ENCODE measurements around the gene PARP11. TPM values are rescaled to one million over a fixed set of nuclear protein-coding genes. Genes with fewer than 3 reads are reported as not detected.

PARP11 gene
- total RNA-seq, 3 donors from 2014 or later (not counting 1 experiment from before 2014, with no cell fraction given): 18.8 to 27.3 (median 24.7) TPM

DNA sequence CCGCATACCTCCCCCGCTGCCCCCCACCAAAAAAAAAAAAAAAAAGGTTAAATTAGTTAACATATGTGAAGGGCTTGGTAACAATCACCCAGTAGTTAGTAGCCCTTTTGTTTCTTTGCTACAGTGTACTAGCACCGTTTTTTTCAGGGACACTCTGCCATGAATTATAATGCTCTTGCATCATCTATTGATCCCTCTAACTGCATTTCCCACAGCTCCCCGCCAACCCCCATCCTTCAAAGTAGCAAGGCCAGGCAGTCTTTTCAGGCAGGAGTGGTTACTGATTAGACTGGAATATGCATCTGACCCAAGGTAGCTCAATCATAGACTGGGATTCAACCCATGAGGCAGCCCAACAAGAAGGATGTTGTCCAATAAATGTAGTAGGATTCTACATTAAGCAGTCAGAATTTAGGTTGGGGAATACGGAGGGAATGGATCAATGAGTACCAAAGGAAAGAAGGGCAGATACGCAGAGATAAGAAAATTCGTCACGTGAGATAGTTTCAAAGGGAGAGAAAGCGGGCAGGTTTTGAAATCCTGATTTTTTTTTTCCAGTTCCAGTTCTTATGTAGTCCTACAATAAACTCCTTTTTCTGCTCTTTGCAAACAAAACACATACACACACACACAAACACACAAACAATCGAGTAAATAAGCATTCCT, 80.4 kb downstream of the PARP11 start:
- no peak overlapping the region for H3K4me3 Mint-ChIP-seq
- Histone ChIP-seq H3K9me3 (ENCODE audit: control insufficient read depth, insufficient read depth, low read length) (no peaks in the 10 kb centered on the region), H3K4me3 (ENCODE audit: low read length) (no peak overlapping the region), H3K36me3 (ENCODE audit: control insufficient read depth, insufficient read depth, low read length) (peaks cover 2% of the 10 kb centered on the region), H3K27me3 (ENCODE audit: control insufficient read depth, insufficient read depth, low read length) (no peaks in the 10 kb centered on the region), H3K4me1 (ENCODE audit: control insufficient read depth, insufficient read depth, low read length) (no peaks in the 10 kb centered on the region), H3K27ac (ENCODE audit: low read length) (no peak overlapping the region)
- H3K4me1 Mint-ChIP-seq: no peaks in the 10 kb centered on the region
- TF ChIP-seq, protein P1, sequence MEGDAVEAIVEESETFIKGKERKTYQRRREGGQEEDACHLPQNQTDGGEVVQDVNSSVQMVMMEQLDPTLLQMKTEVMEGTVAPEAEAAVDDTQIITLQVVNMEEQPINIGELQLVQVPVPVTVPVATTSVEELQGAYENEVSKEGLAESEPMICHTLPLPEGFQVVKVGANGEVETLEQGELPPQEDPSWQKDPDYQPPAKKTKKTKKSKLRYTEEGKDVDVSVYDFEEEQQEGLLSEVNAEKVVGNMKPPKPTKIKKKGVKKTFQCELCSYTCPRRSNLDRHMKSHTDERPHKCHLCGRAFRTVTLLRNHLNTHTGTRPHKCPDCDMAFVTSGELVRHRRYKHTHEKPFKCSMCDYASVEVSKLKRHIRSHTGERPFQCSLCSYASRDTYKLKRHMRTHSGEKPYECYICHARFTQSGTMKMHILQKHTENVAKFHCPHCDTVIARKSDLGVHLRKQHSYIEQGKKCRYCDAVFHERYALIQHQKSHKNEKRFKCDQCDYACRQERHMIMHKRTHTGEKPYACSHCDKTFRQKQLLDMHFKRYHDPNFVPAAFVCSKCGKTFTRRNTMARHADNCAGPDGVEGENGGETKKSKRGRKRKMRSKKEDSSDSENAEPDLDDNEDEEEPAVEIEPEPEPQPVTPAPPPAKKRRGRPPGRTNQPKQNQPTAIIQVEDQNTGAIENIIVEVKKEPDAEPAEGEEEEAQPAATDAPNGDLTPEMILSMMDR (IDR thresholded peaks at IDR 0.05): no peak
- DNase-seq: no peak
- 98% methylated on average over 7 of the region's 10 CpGs for WGBS (ENCODE audit: insufficient coverage)
- peaks cover 6% of the 10 kb centered on the region for H3K36me3 Mint-ChIP-seq
- no peaks in the 10 kb centered on the region for H3K9me3 Mint-ChIP-seq
- ATAC-seq: no peak
- no peak overlapping the region for H3K27ac Mint-ChIP-seq
- H3K27me3 Mint-ChIP-seq (ENCODE audit: low read depth in 2 of 2): no peaks in the 10 kb centered on the region
- intact Hi-C loops (cut with micrococcal nuclease): no loop called here

DNA sequence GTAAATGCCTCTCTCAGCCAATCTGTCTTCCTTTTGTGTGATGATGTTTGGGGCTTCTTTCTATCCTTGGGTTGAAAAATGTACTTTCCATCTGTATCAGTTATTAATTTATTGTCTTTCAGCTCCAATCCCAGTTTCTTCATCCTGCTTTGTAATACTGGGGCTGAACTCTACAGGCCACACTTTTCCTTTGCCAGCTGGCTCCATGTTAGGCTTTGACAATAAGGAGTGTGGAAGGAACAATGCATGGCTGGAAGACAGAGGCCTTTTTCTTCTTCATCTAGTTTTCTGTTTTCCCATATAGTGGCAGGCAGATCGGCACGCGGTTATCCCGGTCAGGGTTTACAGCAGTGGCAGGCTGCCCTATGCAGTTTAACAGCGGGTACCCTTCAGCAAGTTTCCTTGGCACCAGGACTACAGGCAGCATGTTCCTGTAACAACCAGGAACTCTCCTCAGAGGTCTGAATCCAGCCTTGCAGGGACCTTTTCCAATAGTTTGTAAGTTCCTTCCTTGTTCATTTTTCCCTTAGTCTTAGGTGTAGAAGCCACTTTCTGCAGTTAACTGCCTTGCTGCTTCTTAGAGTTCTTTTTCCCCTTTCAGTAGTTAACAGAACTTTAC, 81.8 kb downstream of the PARP11 start:
- DNase-seq: no peak
- Histone ChIP-seq H3K27me3 (ENCODE audit: control insufficient read depth, insufficient read depth, low read length) (no peaks in the 10 kb centered on the region), H3K36me3 (ENCODE audit: control insufficient read depth, insufficient read depth, low read length) (no peaks in the 10 kb centered on the region), H3K4me3 (ENCODE audit: low read length) (no peak overlapping the region), H3K27ac (ENCODE audit: low read length) (no peak overlapping the region), H3K9me3 (ENCODE audit: control insufficient read depth, insufficient read depth, low read length) (no peaks in the 10 kb centered on the region), H3K4me1 (ENCODE audit: control insufficient read depth, insufficient read depth, low read length) (no peaks in the 10 kb centered on the region)
- 94% methylated on average over 5 of the region's 5 CpGs for WGBS (ENCODE audit: insufficient coverage)
- no peak for ATAC-seq
- intact Hi-C loops (cut with micrococcal nuclease): no loop called here
- Mint-ChIP-seq H3K27ac (no peak overlapping the region), H3K27me3 (ENCODE audit: low read depth in 2 of 2) (no peaks in the 10 kb centered on the region), H3K36me3 (peaks cover 19% of the 10 kb centered on the region), H3K4me1 (no peaks in the 10 kb centered on the region), H3K9me3 (no peaks in the 10 kb centered on the region), H3K4me3 (no peak overlapping the region)
- TF ChIP-seq, protein P1 (IDR thresholded peaks at IDR 0.05): no peak

DNA sequence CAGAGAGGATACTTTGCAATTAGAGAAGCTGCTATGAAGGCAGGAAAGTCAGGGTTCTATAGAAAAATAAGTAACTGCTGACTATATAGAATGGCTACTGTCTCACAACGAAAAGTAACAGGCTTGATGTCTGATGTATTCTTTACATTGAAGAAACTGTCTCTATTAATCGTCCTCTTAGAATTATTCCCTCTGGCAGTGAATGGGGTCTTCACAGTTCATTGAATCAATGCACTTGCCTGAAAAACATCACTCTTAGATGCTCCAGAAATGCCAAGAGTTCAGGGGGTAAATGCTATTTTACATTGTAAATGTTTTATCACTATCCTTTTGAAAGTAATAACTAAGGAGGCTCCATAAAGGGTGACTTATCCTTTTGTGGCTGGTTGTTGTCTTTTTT, 82.6 kb downstream of the PARP11 start:
- H3K9me3 Mint-ChIP-seq: no peaks in the 10 kb centered on the region
- 91% methylated on average over 2 of the region's 2 CpGs for WGBS (ENCODE audit: insufficient coverage)
- H3K27me3 Mint-ChIP-seq (ENCODE audit: low read depth in 2 of 2): no peaks in the 10 kb centered on the region
- Histone ChIP-seq H3K27ac (ENCODE audit: low read length) (no peak overlapping the region), H3K27me3 (ENCODE audit: control insufficient read depth, insufficient read depth, low read length) (no peaks in the 10 kb centered on the region), H3K36me3 (ENCODE audit: control insufficient read depth, insufficient read depth, low read length) (no peaks in the 10 kb centered on the region), H3K4me1 (ENCODE audit: control insufficient read depth, insufficient read depth, low read length) (no peaks in the 10 kb centered on the region), H3K4me3 (ENCODE audit: low read length) (no peak overlapping the region), H3K9me3 (ENCODE audit: control insufficient read depth, insufficient read depth, low read length) (no peaks in the 10 kb centered on the region)
- DNase-seq (no peak), ATAC-seq (no peak)
- TF ChIP-seq, protein P1 (IDR thresholded peaks at IDR 0.05): no peak
- intact Hi-C loops (cut with micrococcal nuclease): no loop called here
- H3K36me3 Mint-ChIP-seq: peaks cover 21% of the 10 kb centered on the region
- no peak overlapping the region for H3K4me3 Mint-ChIP-seq
- no peak overlapping the region for H3K27ac Mint-ChIP-seq
- no peaks in the 10 kb centered on the region for H3K4me1 Mint-ChIP-seq
